Caco-2 (cell line): Measurements from ENCODE around the gene PPM1H. TPM values are rescaled to one million over a fixed set of nuclear protein-coding genes. Genes with fewer than 3 reads are reported as not detected.

Source experiments
- BruUV-seq: library from RNA; stranded (reverse); fragments of 400-500 nt; replicated peaks from 2 replicates; lab custom pipeline; 2021; lab: Mats Ljungman, UMichigan
- CTCF ChIA-PET: fragments of 300-600 bp; sonication (Branson Sonifier 250); formaldehyde crosslinking; loops from one replicate; lab custom pipeline; 2022; ENCODE audit warnings: antibody characterized with exemption; lab: Charles Lee
- POLR2A ChIA-PET: fragments of 300-600 bp; sonication (Branson Sonifier 250); formaldehyde crosslinking; loops from one replicate; lab custom pipeline; 2022; ENCODE audit warnings: antibody characterized with exemption; lab: Charles Lee
- DNase-seq, 2 experiments: peaks; one replicate each; pipeline versions ENCODE4 v3.0.0 to v3.0.0-alpha.2; 2020 to 2022
- H3K27me3 ChIP-seq: replicated peaks from 2 replicates; pipeline ENCODE4 v1.6.0; 2011; ENCODE audit warnings: low read length; ENCODE audit not compliant: control insufficient read depth, insufficient read depth
- H3K36me3 ChIP-seq: 2 replicates; pipeline ENCODE4 v1.5.1; 2011; ENCODE audit warnings: low read length; ENCODE audit not compliant: control insufficient read depth, insufficient read depth
- H3K4me1 ChIP-seq: fragments of 250-450 bp; sonication (Bioruptor Pico); 2 replicates; pipeline ENCODE4 v1.5.1; 2020; ENCODE audit warnings: mild to moderate bottlenecking
- H3K4me3 ChIP-seq: 2 replicates; pipeline ENCODE4 v1.5.1; 2011; ENCODE audit warnings: low read depth, mild to moderate bottlenecking, control low read depth, low read length
- H3K9me3 ChIP-seq: fragments of 250-450 bp; sonication (Bioruptor Pico); 2 replicates; pipeline ENCODE4 v1.5.1; 2020; ENCODE audit warnings: mild to moderate bottlenecking, moderate library complexity
- H3K27ac Mint-ChIP-seq: one replicate; pipeline ENCODE4 v1.8.0; 2022; ENCODE audit warnings: mixed read lengths; ENCODE audit not compliant: unreplicated experiment
- H3K27me3 Mint-ChIP-seq: one replicate; pipeline ENCODE4 v1.8.0; 2022; ENCODE audit warnings: mixed read lengths; ENCODE audit not compliant: insufficient read depth, unreplicated experiment
- H3K36me3 Mint-ChIP-seq: one replicate; pipeline ENCODE4 v1.8.0; 2022; ENCODE audit warnings: mild to moderate bottlenecking, mixed read lengths; ENCODE audit not compliant: insufficient read depth, unreplicated experiment
- H3K4me1 Mint-ChIP-seq: one replicate; pipeline ENCODE4 v1.8.0; 2022; ENCODE audit warnings: low read depth, mixed read lengths; ENCODE audit not compliant: unreplicated experiment
- H3K4me3 Mint-ChIP-seq: one replicate; pipeline ENCODE4 v1.8.0; 2022; ENCODE audit warnings: mild to moderate bottlenecking, moderate library complexity, mixed read lengths; ENCODE audit not compliant: unreplicated experiment
- H3K9me3 Mint-ChIP-seq: one replicate; pipeline ENCODE4 v1.8.0; 2022; ENCODE audit warnings: mixed read lengths; ENCODE audit not compliant: unreplicated experiment
- CTCF ChIP-seq, 2 experiments: fragments of 200-600 bp in 1 of 2; IDR thresholded peaks; 1 replicate in 1 of 2; 2 replicates in 1 of 2; pipeline versions ENCODE4 v1.5.1 to v1.8.0; 2011 to 2022; ENCODE audit warnings: antibody characterized with exemption in 1 of 2, control low read depth in 1 of 2, inconsistent platforms in 1 of 2, low read depth in 1 of 2, low read length in 1 of 2, mild to moderate bottlenecking in 1 of 2, moderate library complexity in 1 of 2; ENCODE audit not compliant: insufficient read depth in 1 of 2, severe bottlenecking in 1 of 2, unreplicated experiment in 1 of 2
- intact Hi-C: fragments of 100-400 bp; cut with micrococcal nuclease; formaldehyde crosslinking; loops from one replicate; pipeline ENCODE4 v1.10.0; 2022; ENCODE audit not compliant: unreplicated experiment
- total RNA-seq: library from RNA; stranded (reverse); gene quantifications from 2 replicates; pipeline ENCODE4 v1.2.3, GENCODE V29; 2022

The PPM1H gene
- total RNA-seq, 1 experiment from 2014 or later: 151 TPM

- Histone ChIP-seq H3K4me1 (peaks cover 23% of the 10 kb centered on the region), H3K9me3 (no peaks in the 10 kb centered on the region), H3K4me3 (no peak overlapping the region), H3K36me3 (no peaks in the 10 kb centered on the region), H3K27me3 (no peaks in the 10 kb centered on the region)
- BruUV-seq: no TSS peak
- intact Hi-C loops: loop anchor here (10.0 kb wide), 3 partner anchors 159 to 489 kb away; no protein-coding TSS in a partner anchor
- no peak overlapping the region for H3K4me3 Mint-ChIP-seq
- no peak for DNase-seq
- peaks cover 3% of the 10 kb centered on the region for H3K4me1 Mint-ChIP-seq
- H3K36me3 Mint-ChIP-seq: peaks cover 15% of the 10 kb centered on the region
- H3K9me3 Mint-ChIP-seq: no peaks in the 10 kb centered on the region
- TF ChIP-seq CTCF (IDR thresholded peaks at IDR 0.05; ENCODE audit: insufficient read depth in 1 of 2, low read depth in 1 of 2, low read length in 1 of 2, severe bottlenecking in 1 of 2, unreplicated experiment in 1 of 2): no peak
- no peaks in the 10 kb centered on the region for H3K27me3 Mint-ChIP-seq
- ChIA-PET CTCF (no interaction called here), POLR2A (no interaction called here)
- no peak overlapping the region for H3K27ac Mint-ChIP-seq
These were observed 329.0 kb downstream of the PPM1H start for GRCh38 chr12:62605981-62606380.

GRCh38 chr12:62604871-62605270 is 330.1 kb downstream of the PPM1H start:
- no peak for TF ChIP-seq CTCF (IDR thresholded peaks at IDR 0.05; ENCODE audit: insufficient read depth in 1 of 2, low read depth in 1 of 2, low read length in 1 of 2, severe bottlenecking in 1 of 2, unreplicated experiment in 1 of 2)
- POLR2A ChIA-PET: no interaction called here
- intact Hi-C loops: loop anchor here (5.0 to 10.0 kb wide), 4 partner anchors 160 to 490 kb away; no protein-coding TSS in a partner anchor
- CTCF ChIA-PET: no interaction called here
- Mint-ChIP-seq H3K4me3 (no peak overlapping the region), H3K4me1 (peaks cover 9% of the 10 kb centered on the region), H3K9me3 (no peaks in the 10 kb centered on the region), H3K27me3 (no peaks in the 10 kb centered on the region), H3K27ac (no peak overlapping the region), H3K36me3 (peaks cover 15% of the 10 kb centered on the region)
- Histone ChIP-seq H3K4me1 (peaks cover 23% of the 10 kb centered on the region), H3K4me3 (no peak overlapping the region), H3K27me3 (no peaks in the 10 kb centered on the region), H3K9me3 (no peaks in the 10 kb centered on the region), H3K36me3 (no peaks in the 10 kb centered on the region)
- BruUV-seq: no TSS peak
- no peak for DNase-seq

GRCh38 chr12:62604373-62604772 is 330.6 kb downstream of the PPM1H start:
- H3K36me3 ChIP-seq: no peaks in the 10 kb centered on the region
- no peak for DNase-seq
- peak overlapping the region; percentile 100 for H3K27ac Mint-ChIP-seq
- H3K4me3 ChIP-seq: peak overlapping the region; percentile 93
- no peaks in the 10 kb centered on the region for H3K9me3 ChIP-seq
- POLR2A ChIA-PET: no interaction called here
- H3K27me3 ChIP-seq: no peaks in the 10 kb centered on the region
- H3K9me3 Mint-ChIP-seq: no peaks in the 10 kb centered on the region
- H3K4me1 ChIP-seq: peaks cover 23% of the 10 kb centered on the region
- TF ChIP-seq CTCF (IDR thresholded peaks at IDR 0.05; ENCODE audit: insufficient read depth in 1 of 2, low read depth in 1 of 2, low read length in 1 of 2, severe bottlenecking in 1 of 2, unreplicated experiment in 1 of 2): no peak
- peaks cover 9% of the 10 kb centered on the region for H3K4me1 Mint-ChIP-seq
- H3K36me3 Mint-ChIP-seq: peaks cover 15% of the 10 kb centered on the region
- BruUV-seq: no TSS peak
- no peaks in the 10 kb centered on the region for H3K27me3 Mint-ChIP-seq
- CTCF ChIA-PET: interaction anchor here (0.9 kb wide), 1 partner anchor 23 kb away, joined by 3 read pairs; no protein-coding TSS in a partner anchor
- peak overlapping the region; percentile 95 for H3K4me3 Mint-ChIP-seq
- intact Hi-C loops: loop anchor here (5.0 to 10.0 kb wide), 4 partner anchors 160 to 490 kb away; no protein-coding TSS in a partner anchor
